ENCODE data around the gene SELENON. TPM values are rescaled to one million over a fixed set of nuclear protein-coding genes. Genes with fewer than 3 reads are reported as not detected.
A peak's percentile ranks its signal among the peaks of the same experiment; 100 is the strongest.

The SELENON gene
- total and polyA plus RNA-seq, 2 of the 13 experiments (the other 11 are each of a cell fraction or from before 2014, with no cell fraction given) = 3.8 to 8.0 TPM

DNA sequence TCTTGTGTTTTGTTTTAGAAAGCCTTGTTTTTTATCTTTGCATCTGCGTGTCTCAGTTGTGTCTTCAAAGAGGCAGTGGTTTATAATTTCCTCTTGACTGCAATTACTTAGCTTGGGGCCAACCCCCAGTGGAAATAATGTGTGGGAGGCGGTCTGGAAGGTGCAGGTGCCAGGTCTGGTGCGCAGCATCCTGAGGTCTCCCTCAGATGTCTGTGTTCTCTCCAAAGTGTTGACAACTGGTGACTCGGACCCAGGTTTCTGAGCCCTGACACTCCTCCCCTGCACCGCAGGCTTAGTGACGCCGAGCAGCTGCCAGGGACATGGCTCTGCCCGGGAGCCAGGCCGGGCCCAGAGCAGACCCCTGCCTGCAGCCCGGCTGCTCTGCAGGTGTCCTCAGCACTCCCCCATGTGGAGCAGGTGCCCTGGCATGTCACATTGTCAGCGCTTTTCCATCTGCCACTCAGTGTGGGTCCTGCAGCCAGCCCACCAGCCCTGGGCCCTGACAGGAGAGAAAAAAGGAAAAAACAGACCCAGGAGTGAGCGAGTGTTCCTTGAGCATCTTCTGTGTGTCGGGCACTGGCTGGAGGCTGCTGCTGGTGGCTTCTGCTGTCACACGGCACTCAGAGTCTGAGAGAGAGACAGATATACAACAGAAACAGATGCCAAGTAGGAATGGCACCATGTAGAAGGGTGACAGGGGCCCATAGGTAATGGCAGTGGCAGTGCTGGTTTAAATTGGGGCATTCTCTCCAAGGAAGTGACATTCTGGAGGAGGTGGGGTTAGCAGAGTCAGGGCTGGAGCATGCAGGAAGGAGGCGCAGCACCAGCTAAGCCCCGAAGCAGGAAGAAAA, 24.8 kb upstream of the SELENON start (continued):
- TF ChIP-seq, protein P1, sequence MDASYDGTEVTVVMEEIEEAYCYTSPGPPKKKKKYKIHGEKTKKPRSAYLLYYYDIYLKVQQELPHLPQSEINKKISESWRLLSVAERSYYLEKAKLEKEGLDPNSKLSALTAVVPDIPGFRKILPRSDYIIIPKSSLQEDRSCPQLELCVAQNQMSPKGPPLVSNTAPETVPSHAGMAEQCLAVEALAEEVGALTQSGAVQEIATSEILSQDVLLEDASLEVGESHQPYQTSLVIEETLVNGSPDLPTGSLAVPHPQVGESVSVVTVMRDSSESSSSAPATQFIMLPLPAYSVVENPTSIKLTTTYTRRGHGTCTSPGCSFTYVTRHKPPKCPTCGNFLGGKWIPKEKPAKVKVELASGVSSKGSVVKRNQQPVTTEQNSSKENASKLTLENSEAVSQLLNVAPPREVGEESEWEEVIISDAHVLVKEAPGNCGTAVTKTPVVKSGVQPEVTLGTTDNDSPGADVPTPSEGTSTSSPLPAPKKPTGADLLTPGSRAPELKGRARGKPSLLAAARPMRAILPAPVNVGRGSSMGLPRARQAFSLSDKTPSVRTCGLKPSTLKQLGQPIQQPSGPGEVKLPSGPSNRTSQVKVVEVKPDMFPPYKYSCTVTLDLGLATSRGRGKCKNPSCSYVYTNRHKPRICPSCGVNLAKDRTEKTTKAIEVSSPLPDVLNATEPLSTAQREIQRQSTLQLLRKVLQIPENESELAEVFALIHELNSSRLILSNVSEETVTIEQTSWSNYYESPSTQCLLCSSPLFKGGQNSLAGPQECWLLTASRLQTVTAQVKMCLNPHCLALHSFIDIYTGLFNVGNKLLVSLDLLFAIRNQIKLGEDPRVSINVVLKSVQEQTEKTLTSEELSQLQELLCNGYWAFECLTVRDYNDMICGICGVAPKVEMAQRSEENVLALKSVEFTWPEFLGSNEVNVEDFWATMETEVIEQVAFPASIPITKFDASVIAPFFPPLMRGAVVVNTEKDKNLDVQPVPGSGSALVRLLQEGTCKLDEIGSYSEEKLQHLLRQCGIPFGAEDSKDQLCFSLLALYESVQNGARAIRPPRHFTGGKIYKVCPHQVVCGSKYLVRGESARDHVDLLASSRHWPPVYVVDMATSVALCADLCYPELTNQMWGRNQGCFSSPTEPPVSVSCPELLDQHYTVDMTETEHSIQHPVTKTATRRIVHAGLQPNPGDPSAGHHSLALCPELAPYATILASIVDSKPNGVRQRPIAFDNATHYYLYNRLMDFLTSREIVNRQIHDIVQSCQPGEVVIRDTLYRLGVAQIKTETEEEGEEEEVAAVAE (CRISPR knock-in tag; IDR thresholded peaks at IDR 0.05; ENCODE audit: borderline replicate concordance) = no peak
- peak; percentile 28; the same call in 1 of the 2 replicates for TF ChIP-seq STAG1 (CRISPR knock-in tag; IDR thresholded peaks at IDR 0.05)
- TF ChIP-seq, protein P2, sequence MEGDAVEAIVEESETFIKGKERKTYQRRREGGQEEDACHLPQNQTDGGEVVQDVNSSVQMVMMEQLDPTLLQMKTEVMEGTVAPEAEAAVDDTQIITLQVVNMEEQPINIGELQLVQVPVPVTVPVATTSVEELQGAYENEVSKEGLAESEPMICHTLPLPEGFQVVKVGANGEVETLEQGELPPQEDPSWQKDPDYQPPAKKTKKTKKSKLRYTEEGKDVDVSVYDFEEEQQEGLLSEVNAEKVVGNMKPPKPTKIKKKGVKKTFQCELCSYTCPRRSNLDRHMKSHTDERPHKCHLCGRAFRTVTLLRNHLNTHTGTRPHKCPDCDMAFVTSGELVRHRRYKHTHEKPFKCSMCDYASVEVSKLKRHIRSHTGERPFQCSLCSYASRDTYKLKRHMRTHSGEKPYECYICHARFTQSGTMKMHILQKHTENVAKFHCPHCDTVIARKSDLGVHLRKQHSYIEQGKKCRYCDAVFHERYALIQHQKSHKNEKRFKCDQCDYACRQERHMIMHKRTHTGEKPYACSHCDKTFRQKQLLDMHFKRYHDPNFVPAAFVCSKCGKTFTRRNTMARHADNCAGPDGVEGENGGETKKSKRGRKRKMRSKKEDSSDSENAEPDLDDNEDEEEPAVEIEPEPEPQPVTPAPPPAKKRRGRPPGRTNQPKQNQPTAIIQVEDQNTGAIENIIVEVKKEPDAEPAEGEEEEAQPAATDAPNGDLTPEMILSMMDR (CRISPR knock-in tag; IDR thresholded peaks at IDR 0.05) = peak; percentile 41; the same call in 1 of the 2 replicates
- no peak for TF ChIP-seq NPAS2 (CRISPR knock-in tag; IDR thresholded peaks at IDR 0.05; ENCODE audit: borderline replicate concordance)
- TF ChIP-seq FLYWCH1 (CRISPR knock-in tag; IDR thresholded peaks at IDR 0.05) = no peak
